CD1c-positive myeloid dendritic cell (primary cell): ENCODE data around the gene ATP4B.
"Not testable (repeated sequence)": the region's sequence is repeated elsewhere in the genome, so short reads cannot be mapped to it uniquely, and the experiment has no call there.

Source experiments
- DNase-seq: peaks from one replicate; pipeline ENCODE4 v3.0.0-alpha.2; 2016; ENCODE audit errors: extremely low spot score

ATP4B gene

GRCh38 chr13:113625965-113626721 is 31.9 kb downstream of the ATP4B start:
- DNase-seq = no peak

- not testable (repeated sequence) for DNase-seq
Measured at GRCh38 chr13:113624640-113625304, 33.2 kb downstream of the ATP4B start.

- no peak for DNase-seq
Measured at GRCh38 chr13:113624235-113624587, 33.8 kb downstream of the ATP4B start.

GRCh38 chr13:113623491-113624234 is 34.3 kb downstream of the ATP4B start:
- no peak for DNase-seq

GRCh38 chr13:113622791-113623490 is 35.1 kb downstream of the ATP4B start:
- DNase-seq = no peak

GRCh38 chr13:113621986-113622550 is 35.9 kb downstream of the ATP4B start:
- not testable (repeated sequence) for DNase-seq

- not testable (repeated sequence) for DNase-seq
Measured at GRCh38 chr13:113621498-113621897, 36.5 kb downstream of the ATP4B start.

- no peak for DNase-seq
Measured at GRCh38 chr13:113621046-113621445, 37.0 kb downstream of the ATP4B start.

- DNase-seq = no peak
Measured at GRCh38 chr13:113620036-113620796, 37.8 kb downstream of the ATP4B start.

- DNase-seq = no peak
Measured at GRCh38 chr13:113618455-113618854, 39.5 kb downstream of the ATP4B start.

GRCh38 chr13:113617961-113618360 is 40.0 kb downstream of the ATP4B start:
- DNase-seq = no peak

- DNase-seq = no peak
Measured at GRCh38 chr13:113616991-113617749, 40.8 kb downstream of the ATP4B start.

GRCh38 chr13:113616281-113616906 is 41.6 kb downstream of the ATP4B start:
- peak; percentile 45 for DNase-seq

GRCh38 chr13:113613789-113614379 is 44.1 kb downstream of the ATP4B start:
- DNase-seq = no peak

- DNase-seq = no peak
Measured at GRCh38 chr13:113612607-113613006, 45.4 kb downstream of the ATP4B start.

GRCh38 chr13:113611996-113612395 is 46.0 kb downstream of the ATP4B start:
- no peak for DNase-seq

GRCh38 chr13:113610266-113610665 is 47.7 kb downstream of the ATP4B start:
- no peak for DNase-seq

GRCh38 chr13:113609616-113610015 is 48.4 kb downstream of the ATP4B start:
- no peak for DNase-seq

GRCh38 chr13:113608967-113609533 is 48.9 kb downstream of the ATP4B start:
- no peak for DNase-seq
